PC-3 (cell line): ENCODE measurements around the gene SNAI3. TPM values are rescaled to one million over a fixed set of nuclear protein-coding genes. Genes with fewer than 3 reads are reported as not detected.

Source experiments
- ATAC-seq: fragments of 200-7000 bp; cut with Tn5 transposase; 2 replicates; pipeline ENCODE4 v1.9.1; 2020; ENCODE audit warnings: mild to moderate bottlenecking, moderate library complexity
- BruUV-seq: library from RNA; stranded (reverse); fragments of 400-500 nt; replicated peaks from 2 replicates; lab custom pipeline; 2021; lab: Mats Ljungman, UMichigan
- CTCF ChIA-PET: fragments of 300-600 bp; sonication (Branson Sonifier 250); formaldehyde crosslinking; loops from one replicate; lab custom pipeline; 2022; ENCODE audit warnings: antibody characterized with exemption; lab: Charles Lee
- POLR2A ChIA-PET: fragments of 300-600 bp; sonication (Branson Sonifier 250); formaldehyde crosslinking; loops from one replicate; lab custom pipeline; 2022; ENCODE audit warnings: antibody characterized with exemption; ENCODE audit not compliant: unreplicated experiment; lab: Charles Lee
- DNase-seq: peaks from one replicate; pipeline ENCODE4 v3.0.0-alpha.2; 2015
- H2AFZ ChIP-seq: fragments of 300-600 bp; sonication (generic); 2 replicates; pipeline ENCODE4 v1.6.0; 2016; ENCODE audit warnings: antibody characterized with exemption, low read length
- H3F3A ChIP-seq: fragments of 300-600 bp; sonication (generic); one replicate; pipeline ENCODE4 v1.6.0; 2017; ENCODE audit warnings: antibody characterized with exemption, low read length, control low read depth, mild to moderate bottlenecking; ENCODE audit not compliant: unreplicated experiment
- H3K27ac ChIP-seq: fragments of 300-600 bp; sonication (generic); 2 replicates; pipeline ENCODE4 v1.5.1; 2016; ENCODE audit warnings: mild to moderate bottlenecking, low read length
- H3K27me3 ChIP-seq: fragments of 300-600 bp; sonication (generic); 2 replicates; pipeline ENCODE4 v1.6.1; 2016; ENCODE audit warnings: low read length, mixed read lengths
- H3K36me3 ChIP-seq: fragments of 300-600 bp; sonication (generic); 2 replicates; pipeline ENCODE4 v1.6.1; 2016; ENCODE audit warnings: low read depth, mixed run types, low read length, mixed read lengths
- H3K4me1 ChIP-seq: fragments of 300-600 bp; sonication (generic); 2 replicates; pipeline ENCODE4 v1.5.1; 2016; ENCODE audit warnings: low read length; ENCODE audit not compliant: insufficient read depth
- H3K4me2 ChIP-seq: fragments of 300-600 bp; sonication (generic); 2 replicates; pipeline ENCODE4 v1.6.0; 2016; ENCODE audit warnings: low read length
- H3K4me3 ChIP-seq: fragments of 300-600 bp; sonication (generic); 2 replicates; pipeline ENCODE4 v1.5.1; 2016; ENCODE audit warnings: mild to moderate bottlenecking, low read length, mixed read lengths
- H3K79me2 ChIP-seq: fragments of 300-600 bp; sonication (generic); 2 replicates; pipeline ENCODE4 v1.6.1; 2017; ENCODE audit warnings: low read length, mixed read lengths
- H3K9ac ChIP-seq: fragments of 300-600 bp; sonication (generic); 2 replicates; pipeline ENCODE4 v1.6.0; 2016; ENCODE audit warnings: mild to moderate bottlenecking, low read length
- H3K9me2 ChIP-seq: fragments of 300-600 bp; sonication (generic); replicated peaks from 2 replicates; pipeline ENCODE4 v1.6.1; 2016; ENCODE audit warnings: mixed run types, low read length, mixed read lengths
- H3K9me3 ChIP-seq: fragments of 300-600 bp; sonication (generic); 2 replicates; pipeline ENCODE4 v1.6.1; 2016; ENCODE audit warnings: low read length, mixed read lengths
- H4K20me1 ChIP-seq: fragments of 300-600 bp; sonication (generic); 2 replicates; pipeline ENCODE4 v1.6.1; 2016; ENCODE audit warnings: low read length, mixed read lengths
- CTCF ChIP-seq: fragments of 300-600 bp; sonication (generic); conservative IDR thresholded peaks from 2 replicates; pipeline ENCODE4 v1.5.1; 2017; ENCODE audit warnings: antibody characterized with exemption, low read depth, mild to moderate bottlenecking, low read length
- EZH2 ChIP-seq: fragments of 300-600 bp; sonication (generic); IDR thresholded peaks from one replicate; pipeline ENCODE4 v1.6.1; 2017; ENCODE audit warnings: antibody characterized with exemption, mild to moderate bottlenecking, low read length; ENCODE audit not compliant: unreplicated experiment
- EZH2phosphoT487 ChIP-seq: fragments of 300-600 bp; sonication (generic); IDR thresholded peaks from 2 replicates; pipeline ENCODE4 v1.6.1; 2018; ENCODE audit warnings: mild to moderate bottlenecking, antibody characterized with exemption, low read length, borderline replicate concordance
- intact Hi-C: fragments of 100-400 bp; cut with micrococcal nuclease; formaldehyde crosslinking; loops from 2 replicates; pipeline ENCODE4 v1.9.0; 2023
- total RNA-seq: library from RNA; depleted of rRNA; stranded (reverse); fragments of >200 nt; gene quantifications from 2 replicates; pipeline ENCODE4 v1.2.3, GENCODE V29; 2014

Gene SNAI3
- total RNA-seq, 1 experiment from 2014 or later: 0.22 TPM

GRCh38 chr16:88705076-88705684 lies 18.9 kb upstream of the SNAI3 start:
- Histone ChIP-seq H3K27me3 (no peaks in the 10 kb centered on the region), H3K9ac (peak overlapping the region; percentile 95), H4K20me1 (no peaks in the 10 kb centered on the region), H3K36me3 (no peaks in the 10 kb centered on the region), H3F3A (no peaks in the 10 kb centered on the region), H2AFZ (no peak overlapping the region), H3K9me3 (no peaks in the 10 kb centered on the region), H3K9me2 (no peaks in the 10 kb centered on the region), H3K4me2 (peak overlapping the region; percentile 96), H3K4me1 (peaks cover 15% of the 10 kb centered on the region), H3K4me3 (peak overlapping the region; percentile 97), H3K27ac (no peak overlapping the region), H3K79me2 (peaks cover 50% of the 10 kb centered on the region)
- no peak for TF ChIP-seq EZH2
- POLR2A ChIA-PET: no interaction called here
- BruUV-seq: TSS peak; percentile 49
- CTCF ChIA-PET: no interaction called here
- no peak for DNase-seq
- no peak for ATAC-seq
- intact Hi-C loops: no loop called here

- Histone ChIP-seq H3K27me3 (no peaks in the 10 kb centered on the region), H3K4me2 (no peak overlapping the region), H3K36me3 (no peaks in the 10 kb centered on the region), H3K4me3 (no peak overlapping the region), H3K9me3 (no peaks in the 10 kb centered on the region), H3K9ac (no peak overlapping the region), H3K4me1 (peaks cover 15% of the 10 kb centered on the region), H4K20me1 (no peaks in the 10 kb centered on the region), H3K9me2 (no peaks in the 10 kb centered on the region), H3K79me2 (peaks cover 35% of the 10 kb centered on the region), H2AFZ (no peak overlapping the region), H3F3A (no peaks in the 10 kb centered on the region), H3K27ac (no peak overlapping the region)
- CTCF ChIA-PET: no interaction called here
- BruUV-seq: no TSS peak
- TF ChIP-seq CTCF (no peak), EZH2phosphoT487 (no peak), EZH2 (no peak)
- POLR2A ChIA-PET: no interaction called here
- DNase-seq (no peak), ATAC-seq (no peak)
- intact Hi-C loops: no loop called here
These were observed 17.4 kb upstream of the SNAI3 start for GRCh38 chr16:88703486-88704309.

GRCh38 chr16:88702371-88703210 lies 16.3 kb upstream of the SNAI3 start:
- no peak overlapping the region for H3K9ac ChIP-seq
- H3K4me1 ChIP-seq: peaks cover 15% of the 10 kb centered on the region
- TF ChIP-seq CTCF: no peak
- TF ChIP-seq EZH2: no peak
- TF ChIP-seq EZH2phosphoT487: no peak
- no peaks in the 10 kb centered on the region for H3K9me2 ChIP-seq
- H3K79me2 ChIP-seq: peaks cover 24% of the 10 kb centered on the region
- no peak overlapping the region for H3K4me2 ChIP-seq
- POLR2A ChIA-PET: no interaction called here
- no peaks in the 10 kb centered on the region for H3F3A ChIP-seq
- DNase-seq (no peak), ATAC-seq (no peak)
- H3K27me3 ChIP-seq: no peaks in the 10 kb centered on the region
- intact Hi-C loops: no loop called here
- H3K27ac ChIP-seq: no peak overlapping the region
- H2AFZ ChIP-seq: no peak overlapping the region
- H4K20me1 ChIP-seq: no peaks in the 10 kb centered on the region
- H3K4me3 ChIP-seq: no peak overlapping the region
- BruUV-seq: no TSS peak
- no peaks in the 10 kb centered on the region for H3K36me3 ChIP-seq
- no peaks in the 10 kb centered on the region for H3K9me3 ChIP-seq
- CTCF ChIA-PET: no interaction called here
